ENCODE data around the gene DGCR2. TPM values are rescaled to one million over a fixed set of nuclear protein-coding genes. Genes with fewer than 3 reads are reported as not detected.
"Not testable (repeated sequence)": the region's sequence is repeated elsewhere in the genome, so short reads cannot be mapped to it uniquely, and the experiment has no call there.

DGCR2 gene
- total RNA-seq, 3 donors from 2014 or later: 36.8 to 58.4 (median 42.9) TPM

GRCh38 chr22:18988958-18989357 is 133.3 kb downstream of the DGCR2 start:
- no peak for DNase-seq (ENCODE audit: low spot score in 2 of 2)
- Histone ChIP-seq H3K36me3 (no peaks in the 10 kb centered on the region), H3K4me1 (no peaks in the 10 kb centered on the region), H3K9me3 (no peaks in the 10 kb centered on the region), H3K27ac (no peak overlapping the region), H3K27me3 (no peaks in the 10 kb centered on the region), H3K4me3 (no peak overlapping the region)
- TF ChIP-seq POLR2AphosphoS5 (IDR thresholded peaks at IDR 0.05): no peak
- TF ChIP-seq POLR2A (IDR thresholded peaks at IDR 0.05): no peak
- TF ChIP-seq CTCF (IDR thresholded peaks at IDR 0.05): no peak
- intact Hi-C loops (cut with DNase I; ENCODE audit: low total_unique reads): no loop called here

- DNase-seq (ENCODE audit: low spot score in 2 of 2): peak in 1 of 2 donors; percentile 41
- TF ChIP-seq CTCF (IDR thresholded peaks at IDR 0.05) (peak in 1 of 3 donors; percentile 10), POLR2AphosphoS5 (IDR thresholded peaks at IDR 0.05) (no peak)
- H3K27me3 ChIP-seq: no peaks in the 10 kb centered on the region
- H3K36me3 ChIP-seq: no peaks in the 10 kb centered on the region
- intact Hi-C loops (cut with DNase I; ENCODE audit: low total_unique reads): no loop called here
- no peak overlapping the region for H3K27ac ChIP-seq
- H3K4me1 ChIP-seq: no peaks in the 10 kb centered on the region
- H3K9me3 ChIP-seq: no peaks in the 10 kb centered on the region
- no peak overlapping the region for H3K4me3 ChIP-seq
Observed at GRCh38 chr22:18987765-18988164, 134.4 kb downstream of the DGCR2 start.

DNA sequence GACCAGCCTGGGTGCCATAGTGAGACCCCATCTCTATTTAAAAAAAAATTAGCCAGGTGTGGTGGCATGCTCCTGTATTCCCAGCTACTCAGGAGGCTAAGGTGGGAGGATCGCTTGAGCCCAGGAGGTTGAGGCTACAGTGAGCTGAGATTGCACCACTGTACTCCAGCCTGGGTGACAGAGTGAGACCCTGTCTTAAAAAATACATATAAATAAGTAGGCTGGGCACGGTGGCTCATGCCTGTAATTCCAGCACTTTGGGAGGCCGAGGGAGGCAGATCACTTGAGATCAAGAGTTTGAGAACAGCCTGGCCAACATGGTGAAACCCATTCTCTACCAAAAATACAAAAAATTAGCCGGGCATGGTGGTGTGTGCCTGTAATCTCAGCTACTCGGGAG is 135.1 kb downstream of the DGCR2 start:
- intact Hi-C loops (cut with DNase I; ENCODE audit: low total_unique reads); H3K27me3 ChIP-seq; H3K4me3 ChIP-seq; H3K9me3 ChIP-seq; H3K4me1 ChIP-seq; H3K27ac ChIP-seq; DNase-seq (ENCODE audit: low spot score in 2 of 2); H3K36me3 ChIP-seq: not testable (repeated sequence)

Other genes with a start within 250 kb of the DGCR2 start
- gene DGCR6, start 216.1 kb downstream of the DGCR2 start, total RNA-seq: 10 to 100 TPM in 1 of 3 donors, 1 to 10 TPM in 2; 5.9 to 11.5 (median 6.9) TPM
- gene PRODH, start 186.1 kb downstream of the DGCR2 start, total RNA-seq: 10 to 100 TPM in 2 of 3 donors, 1 to 10 TPM in 1; 4.6 to 29.6 (median 11.1) TPM
- not detected for gene TSSK2, start 8.9 kb upstream of the DGCR2 start, total RNA-seq
- 10 to 100 TPM; 12.2 to 17.7 (median 13.8) TPM for gene ESS2, start 22.2 kb upstream of the DGCR2 start, total RNA-seq
- not detected for gene GSC2, start 27.9 kb upstream of the DGCR2 start, total RNA-seq
- gene SLC25A1, start 56.3 kb upstream of the DGCR2 start, total RNA-seq: 100 to 1,000 TPM in 1 of 3 donors, 10 to 100 TPM in 2; 49.2 to 140 (median 50.2) TPM
- 10 to 100 TPM in 1 of 3 donors, 1 to 10 TPM in 2; 2.8 to 27.0 (median 8.2) TPM for gene CLTCL1, start 169.3 kb upstream of the DGCR2 start, total RNA-seq